AG08396 (cell line): ENCODE results near the gene ACAP2.
"Not testable (repeated sequence)": the region's sequence is repeated elsewhere in the genome, so short reads cannot be mapped to it uniquely, and the experiment has no call there.

Source experiments
- DNase-seq: peaks from one replicate; pipeline ENCODE4 v3.0.0; 2012; ENCODE audit warnings: low spot score, mixed read lengths

Gene ACAP2, protein sequence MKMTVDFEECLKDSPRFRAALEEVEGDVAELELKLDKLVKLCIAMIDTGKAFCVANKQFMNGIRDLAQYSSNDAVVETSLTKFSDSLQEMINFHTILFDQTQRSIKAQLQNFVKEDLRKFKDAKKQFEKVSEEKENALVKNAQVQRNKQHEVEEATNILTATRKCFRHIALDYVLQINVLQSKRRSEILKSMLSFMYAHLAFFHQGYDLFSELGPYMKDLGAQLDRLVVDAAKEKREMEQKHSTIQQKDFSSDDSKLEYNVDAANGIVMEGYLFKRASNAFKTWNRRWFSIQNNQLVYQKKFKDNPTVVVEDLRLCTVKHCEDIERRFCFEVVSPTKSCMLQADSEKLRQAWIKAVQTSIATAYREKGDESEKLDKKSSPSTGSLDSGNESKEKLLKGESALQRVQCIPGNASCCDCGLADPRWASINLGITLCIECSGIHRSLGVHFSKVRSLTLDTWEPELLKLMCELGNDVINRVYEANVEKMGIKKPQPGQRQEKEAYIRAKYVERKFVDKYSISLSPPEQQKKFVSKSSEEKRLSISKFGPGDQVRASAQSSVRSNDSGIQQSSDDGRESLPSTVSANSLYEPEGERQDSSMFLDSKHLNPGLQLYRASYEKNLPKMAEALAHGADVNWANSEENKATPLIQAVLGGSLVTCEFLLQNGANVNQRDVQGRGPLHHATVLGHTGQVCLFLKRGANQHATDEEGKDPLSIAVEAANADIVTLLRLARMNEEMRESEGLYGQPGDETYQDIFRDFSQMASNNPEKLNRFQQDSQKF

GRCh38 chr3:195442573-195443390 is at the start of gene ACAP2:
Gene ACAP2, minus strand, starts transcription at chr3:195443020. Its CDS starts 173 bp downstream, at chr3:195442847.
- peak; percentile 100 for DNase-seq

DNA sequence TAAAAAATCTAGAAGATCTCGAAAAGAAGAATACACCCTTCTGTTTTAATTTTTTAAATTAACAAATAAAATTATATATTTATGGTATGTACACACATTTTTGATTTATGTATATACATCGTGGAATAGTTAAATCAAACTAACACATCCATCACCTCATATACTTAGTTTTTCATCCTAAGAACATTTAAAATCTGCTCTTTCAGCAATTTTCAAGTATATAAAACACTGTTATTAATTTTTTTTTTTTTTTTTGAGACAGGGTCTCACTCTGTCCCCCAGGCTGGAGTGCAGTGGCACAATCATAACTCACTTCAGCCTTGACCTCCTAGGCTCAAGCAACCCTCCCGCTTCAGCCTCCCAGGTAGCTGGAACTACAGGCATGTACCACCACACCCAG is 32.8 kb upstream of the ACAP2 start:
- no peak for DNase-seq

DNA sequence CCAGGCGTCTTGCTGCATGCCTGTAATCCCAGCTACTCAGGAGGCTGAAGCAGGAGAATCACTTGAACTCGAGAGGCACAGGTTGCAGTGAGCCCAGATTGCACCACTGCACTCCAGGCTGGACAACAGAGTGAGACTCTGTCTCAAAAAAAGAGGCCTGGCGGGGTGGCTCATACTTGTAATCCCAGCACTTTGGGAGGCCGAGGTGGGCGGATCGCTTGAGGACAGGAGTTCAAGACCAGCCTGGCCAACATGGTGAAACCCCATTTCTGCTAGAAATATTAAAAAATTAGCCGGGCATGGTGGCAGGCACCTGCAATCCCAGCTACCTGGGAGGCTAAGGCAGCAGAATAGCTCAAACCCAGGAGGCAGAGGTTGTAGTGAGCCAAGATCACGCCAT is 32.3 kb upstream of the ACAP2 start:
- DNase-seq, result not testable (repeated sequence)

GRCh38 chr3:195468841-195469240 is 26.0 kb upstream of the ACAP2 start:
- DNase-seq, result no peak

DNA sequence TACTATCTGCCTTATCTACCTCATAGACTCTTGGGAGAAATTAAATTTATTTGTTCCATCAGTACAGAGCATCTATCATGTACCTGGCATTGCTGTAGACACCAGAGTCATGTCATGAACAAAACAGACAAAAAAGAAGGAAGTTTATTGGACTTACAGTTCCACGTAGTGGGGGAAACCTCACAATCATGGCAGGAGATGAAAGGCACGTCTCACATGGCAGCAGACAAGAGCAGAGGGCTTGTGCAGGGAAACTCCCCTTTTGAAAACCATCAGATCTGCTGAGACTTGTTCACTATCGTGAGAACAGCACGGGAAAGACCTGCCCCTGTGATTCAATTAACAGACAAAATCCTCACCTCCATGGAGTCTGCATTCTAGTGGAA is 25.6 kb upstream of the ACAP2 start:
- no peak for DNase-seq

DNA sequence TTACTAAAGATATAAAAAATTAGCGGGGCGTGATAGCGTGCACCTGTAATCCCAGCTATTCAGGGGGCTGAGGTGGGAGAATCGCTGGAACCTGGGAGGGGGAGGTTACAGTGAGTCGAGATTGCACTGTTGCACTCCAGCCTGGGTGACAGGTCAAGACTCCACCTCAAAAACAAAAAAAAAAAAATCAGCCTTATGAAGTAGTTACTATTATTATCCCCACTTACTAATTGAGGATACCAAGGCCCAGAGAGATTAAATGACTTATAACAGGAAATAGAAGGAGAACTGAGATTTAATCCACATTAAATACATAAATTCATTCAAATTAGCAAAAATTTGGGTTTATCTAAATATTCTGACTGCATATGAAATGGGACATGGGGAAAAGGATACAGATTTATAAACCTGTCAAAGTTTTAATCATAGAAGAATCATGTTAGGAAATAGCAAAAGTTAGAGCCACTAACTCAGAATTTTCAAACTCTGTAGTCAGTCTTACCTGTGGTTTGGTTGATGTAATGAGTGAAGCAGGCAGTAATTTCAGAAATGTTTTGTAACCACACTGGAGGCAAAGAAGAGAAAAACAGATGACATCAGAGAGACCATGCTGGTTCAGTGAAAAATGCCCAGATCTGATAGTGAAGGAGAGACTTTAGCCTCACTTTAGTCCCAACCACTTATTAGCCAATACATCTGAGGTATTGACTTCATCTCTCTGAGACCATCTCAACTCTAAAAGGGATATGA is 25.0 kb upstream of the ACAP2 start:
- DNase-seq, result peak; percentile 39

- no peak for DNase-seq
Observed at GRCh38 chr3:195466251-195466650, 23.4 kb upstream of the ACAP2 start.

DNA sequence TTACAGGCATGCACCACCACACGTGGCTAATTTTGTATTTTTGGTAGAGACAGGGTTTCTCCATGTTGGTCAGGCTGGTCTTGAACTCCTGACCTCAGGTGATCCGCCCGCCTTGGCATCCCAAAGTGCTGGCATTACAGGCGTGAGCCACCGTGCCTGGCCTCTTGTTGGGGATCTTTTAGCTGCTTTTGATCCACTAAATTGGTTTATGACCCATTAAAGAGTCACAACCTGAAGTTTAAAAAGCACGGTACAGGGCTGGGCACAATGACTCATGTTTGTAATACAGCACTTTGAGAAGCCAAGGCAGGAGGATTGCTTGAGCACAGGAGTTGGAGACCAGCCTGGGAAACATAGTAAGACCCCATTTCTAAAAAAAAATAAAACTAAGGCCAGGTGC is 20.1 kb upstream of the ACAP2 start:
- DNase-seq, result not testable (repeated sequence)

DNA sequence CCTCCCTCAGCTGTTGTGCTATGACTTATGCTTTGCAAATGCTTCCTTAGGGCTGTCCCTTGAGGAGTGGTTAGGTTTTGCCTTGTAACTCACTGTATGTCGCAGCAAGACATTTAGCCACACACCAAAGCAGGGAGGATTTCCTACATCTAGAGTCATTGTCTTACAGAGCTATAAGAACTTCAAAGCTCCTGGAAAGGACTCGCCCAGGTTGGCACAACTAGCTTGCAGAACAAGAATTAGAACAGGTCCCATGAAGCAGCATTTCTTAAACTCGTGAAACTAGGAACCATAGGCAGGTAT is 19.4 kb upstream of the ACAP2 start:
- DNase-seq, result no peak

GRCh38 chr3:195461594-195462307 is 18.9 kb upstream of the ACAP2 start:
- DNase-seq, result no peak

DNA sequence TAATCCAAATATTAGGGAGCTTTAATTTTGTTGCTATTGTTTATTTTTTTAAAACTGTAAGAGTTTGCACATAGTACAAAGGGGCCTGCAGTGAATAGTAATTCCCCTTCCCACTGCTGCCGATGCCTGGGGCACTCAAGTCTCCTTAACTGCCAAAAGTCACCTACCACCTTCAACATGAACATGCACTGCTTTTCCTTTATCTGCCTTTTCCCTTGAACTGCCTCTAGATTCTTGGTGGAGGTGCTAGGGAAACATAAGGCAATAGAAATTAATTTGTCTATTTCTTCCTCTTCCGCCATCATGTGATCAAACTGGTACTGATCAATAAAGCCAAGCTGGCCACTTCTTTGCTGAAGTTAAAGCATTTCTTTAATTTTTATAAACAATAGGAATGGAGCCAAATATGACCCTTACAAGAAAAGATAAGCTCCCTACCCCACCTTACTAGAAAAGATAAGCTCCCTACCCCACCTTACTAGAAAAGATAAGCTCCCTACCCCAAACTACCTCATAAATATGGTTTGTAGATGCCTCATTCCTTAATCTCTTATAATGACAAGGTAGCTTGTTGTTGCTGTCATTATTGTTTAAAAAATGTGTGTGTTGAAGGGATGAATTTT is 17.4 kb upstream of the ACAP2 start:
- no peak for DNase-seq

DNA sequence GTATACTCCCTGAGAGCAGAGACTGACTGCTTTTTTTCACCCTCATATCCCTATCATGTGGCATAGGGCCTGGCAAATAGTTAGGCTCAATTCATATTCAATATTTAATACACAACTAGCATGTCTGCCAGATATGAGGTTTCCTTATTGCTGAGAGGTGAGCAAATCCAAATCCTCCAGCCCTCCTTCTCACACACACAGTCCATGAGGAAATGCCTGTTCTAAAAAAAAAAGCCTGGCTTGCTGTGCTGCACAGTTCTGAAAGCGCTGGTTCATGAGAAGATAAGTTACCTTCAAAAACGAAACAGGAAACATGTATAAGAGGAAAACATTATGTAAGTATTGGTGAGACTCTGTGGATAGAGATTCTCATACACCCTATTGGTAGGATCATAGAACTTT is 15.5 kb upstream of the ACAP2 start:
- DNase-seq, result no peak

DNA sequence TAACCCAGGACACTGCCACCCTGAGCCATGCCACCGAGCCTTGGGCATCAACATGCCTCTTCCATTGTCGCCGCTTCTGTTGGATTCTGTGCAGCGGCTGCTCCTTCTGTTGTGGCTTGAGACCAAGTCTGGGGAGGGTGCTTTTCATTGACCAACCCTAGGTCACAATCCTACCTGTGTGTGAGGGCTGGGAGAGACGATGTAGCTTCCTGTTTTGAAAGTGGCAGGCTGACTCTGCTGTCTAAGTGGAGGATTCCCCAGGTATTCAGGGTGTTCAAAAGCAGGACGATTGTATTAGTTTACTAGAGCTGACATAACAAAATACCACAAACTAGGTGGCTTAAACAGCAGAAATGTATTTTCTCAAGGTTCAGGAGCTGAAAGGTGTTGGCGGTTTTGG is 13.0 kb upstream of the ACAP2 start:
- no peak for DNase-seq

DNA sequence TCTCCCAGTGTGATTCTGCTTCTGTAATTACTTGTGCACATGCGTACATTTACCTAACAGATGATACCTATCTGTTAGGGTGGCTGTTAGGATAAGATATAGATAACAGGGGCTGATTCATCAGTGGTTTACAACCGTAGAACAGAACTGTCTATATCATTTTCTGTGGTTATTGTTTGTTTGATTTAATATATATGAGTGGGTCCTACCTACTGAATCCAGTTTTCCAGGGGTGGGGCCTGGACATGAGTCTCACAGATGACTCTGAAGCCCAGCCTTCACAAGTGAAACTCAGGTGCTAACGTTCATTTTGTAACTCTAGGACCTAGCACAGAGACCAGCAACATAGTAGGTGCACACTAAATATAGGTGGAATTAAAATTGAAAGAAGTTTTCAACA is 10.4 kb upstream of the ACAP2 start:
- DNase-seq, result no peak

DNA sequence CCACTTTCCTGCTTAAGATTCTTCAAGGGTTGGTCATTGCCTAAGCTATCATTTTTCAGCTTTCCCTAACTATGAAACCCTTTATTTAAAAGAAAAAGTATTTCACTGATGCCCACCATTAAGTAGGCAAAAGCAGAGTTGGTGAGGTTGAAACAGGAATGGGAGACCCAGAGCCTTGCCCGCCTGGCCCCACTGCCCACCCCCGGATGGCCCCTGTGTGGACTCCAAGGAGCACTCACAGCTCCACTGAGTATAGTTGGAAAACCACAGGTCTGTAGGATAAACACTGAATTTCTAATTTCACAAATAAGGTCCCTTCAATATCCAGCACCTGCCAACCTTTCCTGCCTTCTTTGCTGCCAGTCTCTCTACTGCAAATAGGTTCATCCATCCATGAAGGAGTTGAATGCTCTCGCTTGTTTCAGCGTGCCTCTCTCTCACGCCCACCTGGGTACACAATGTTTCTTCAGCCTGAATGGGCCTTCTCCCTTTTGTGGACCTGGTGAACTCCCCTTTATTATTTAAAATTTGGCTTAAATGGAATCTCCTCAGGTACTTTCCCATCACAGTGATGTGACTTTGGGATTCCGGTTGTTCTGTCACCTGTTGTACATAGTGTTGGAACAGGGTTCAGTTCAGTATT is 8.7 kb upstream of the ACAP2 start:
- DNase-seq, result no peak

GRCh38 chr3:195450731-195451229 is 8.0 kb upstream of the ACAP2 start:
- DNase-seq, result peak; percentile 61

GRCh38 chr3:195448205-195448875 is 5.5 kb upstream of the ACAP2 start:
- DNase-seq, result no peak

GRCh38 chr3:195447201-195447600 is 4.4 kb upstream of the ACAP2 start:
- no peak for DNase-seq

DNA sequence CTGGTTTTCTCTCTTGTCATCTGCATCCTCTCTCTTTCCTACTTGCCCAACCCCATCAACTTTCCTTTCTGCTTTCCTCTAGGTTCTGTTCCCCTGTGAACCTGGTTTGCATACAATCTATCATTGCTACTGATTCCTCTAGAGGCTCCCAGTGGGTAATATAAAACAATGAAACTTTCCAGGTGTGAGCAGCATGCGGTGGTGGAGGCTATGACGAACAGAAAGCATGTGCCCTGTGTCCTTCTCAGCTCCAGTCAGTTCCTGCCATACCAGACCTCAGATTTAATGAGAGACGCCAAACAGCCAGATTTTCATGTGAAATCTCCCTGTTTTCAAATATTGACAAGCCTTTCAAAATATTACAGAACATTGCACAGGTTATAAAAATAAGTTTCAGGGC is 3.5 kb upstream of the ACAP2 start:
- no peak for DNase-seq

DNA sequence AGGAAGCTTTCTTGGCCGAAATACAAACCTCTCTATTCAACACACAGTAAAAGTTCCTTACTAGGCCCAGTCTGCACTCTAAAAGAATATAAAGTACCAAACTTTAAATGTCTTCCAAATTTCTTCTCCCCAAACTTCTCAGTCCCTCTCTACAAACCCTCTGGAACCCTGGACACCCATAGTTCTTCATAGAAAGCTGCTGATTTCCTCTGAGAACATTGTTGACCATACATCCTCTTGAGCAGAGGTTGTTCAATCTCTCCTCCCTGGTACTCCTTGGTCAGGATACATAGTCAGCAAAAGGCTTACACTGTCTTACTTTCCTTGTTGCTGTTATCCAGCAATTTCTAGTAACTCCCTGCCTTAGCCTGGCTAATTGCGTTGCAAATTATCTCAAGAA is 3.1 kb upstream of the ACAP2 start:
- no peak for DNase-seq
